CD4-positive, alpha-beta T cell treated with Interleukin-21 for 1 hour (primary cell): ENCODE results near the gene INF2.

Experiments used
- DNase-seq: peaks from one replicate; pipeline ENCODE4 v3.0.0-alpha.2; 2020

The INF2 gene

DNA sequence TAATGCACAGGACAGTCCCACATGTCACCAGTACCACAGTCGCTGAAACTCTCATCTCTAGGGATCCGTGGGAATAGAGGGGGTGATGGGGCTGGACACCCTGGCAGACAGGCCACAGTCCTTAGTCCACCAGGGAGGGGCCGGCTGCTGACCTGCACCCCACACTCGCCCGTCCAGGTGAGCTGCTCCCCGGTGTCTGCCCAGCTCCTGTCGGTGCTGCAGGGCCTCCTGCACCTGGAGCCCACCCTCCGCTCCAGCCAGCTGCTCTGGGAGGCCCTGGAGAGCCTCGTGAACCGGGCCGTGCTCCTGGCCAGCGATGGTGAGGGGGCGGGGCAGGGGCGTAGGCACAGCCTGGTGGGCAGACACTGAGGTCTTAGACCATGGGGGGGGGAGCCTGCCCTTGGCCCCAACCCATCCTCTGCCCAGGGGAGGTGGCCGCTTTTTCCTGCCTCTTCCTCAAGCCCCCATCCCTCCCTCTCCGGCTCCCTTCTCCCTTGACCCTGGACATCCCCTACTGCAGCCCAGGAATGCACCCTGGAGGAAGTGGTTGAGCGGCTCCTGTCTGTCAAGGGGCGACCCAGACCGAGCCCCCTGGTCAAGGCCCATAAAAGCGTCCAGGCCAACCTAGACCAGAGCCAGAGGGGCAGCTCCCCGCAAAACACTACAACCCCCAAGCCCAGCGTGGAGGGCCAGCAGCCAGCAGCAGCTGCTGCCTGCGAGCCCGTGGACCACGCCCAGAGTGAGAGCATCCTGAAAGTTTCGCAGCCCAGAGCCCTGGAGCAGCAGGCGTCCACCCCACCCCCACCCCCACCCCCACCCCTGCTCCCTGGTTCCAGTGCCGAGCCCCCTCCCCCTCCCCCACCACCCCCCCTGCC lies 17.6 kb downstream of the INF2 start:
- no peak for DNase-seq

- DNase-seq, result no peak
These were observed 18.5 kb downstream of the INF2 start for GRCh38 chr14:104707608-104708595.

- DNase-seq, result peak; percentile 72
These were observed 19.3 kb downstream of the INF2 start for GRCh38 chr14:104708606-104709268.

- no peak for DNase-seq
These were observed 20.1 kb downstream of the INF2 start for GRCh38 chr14:104709387-104710039.

DNA sequence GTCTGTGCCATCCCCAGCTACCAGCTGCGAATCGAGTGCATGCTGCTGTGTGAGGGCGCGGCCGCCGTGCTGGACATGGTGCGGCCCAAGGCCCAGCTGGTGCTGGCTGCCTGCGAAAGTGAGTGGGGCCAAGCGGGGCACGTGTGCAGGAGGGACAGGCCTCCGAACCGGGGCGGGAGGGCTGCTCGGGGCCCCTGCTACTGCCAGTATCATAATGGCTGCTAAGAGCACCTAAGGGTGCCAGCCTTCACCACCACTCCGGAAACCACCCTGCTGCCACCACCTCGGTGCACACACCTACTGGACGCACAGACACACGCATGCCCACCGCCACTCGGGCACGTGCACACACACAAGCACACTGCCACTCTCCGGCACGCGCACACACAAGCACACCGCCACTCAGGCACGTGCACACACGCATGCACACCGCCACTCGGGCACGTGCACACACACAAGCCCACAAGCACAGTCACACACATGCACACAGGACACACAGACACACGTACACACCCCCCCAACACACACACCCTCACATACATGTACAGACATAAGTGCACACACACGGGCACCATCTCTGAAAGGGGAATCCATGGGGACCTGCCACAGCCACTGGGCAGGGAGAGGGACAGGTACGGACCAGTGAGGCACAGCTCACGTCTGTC lies 20.8 kb downstream of the INF2 start:
- DNase-seq, result no peak

- no peak for DNase-seq
These were observed 23.7 kb downstream of the INF2 start for GRCh38 chr14:104712881-104713734.

DNA sequence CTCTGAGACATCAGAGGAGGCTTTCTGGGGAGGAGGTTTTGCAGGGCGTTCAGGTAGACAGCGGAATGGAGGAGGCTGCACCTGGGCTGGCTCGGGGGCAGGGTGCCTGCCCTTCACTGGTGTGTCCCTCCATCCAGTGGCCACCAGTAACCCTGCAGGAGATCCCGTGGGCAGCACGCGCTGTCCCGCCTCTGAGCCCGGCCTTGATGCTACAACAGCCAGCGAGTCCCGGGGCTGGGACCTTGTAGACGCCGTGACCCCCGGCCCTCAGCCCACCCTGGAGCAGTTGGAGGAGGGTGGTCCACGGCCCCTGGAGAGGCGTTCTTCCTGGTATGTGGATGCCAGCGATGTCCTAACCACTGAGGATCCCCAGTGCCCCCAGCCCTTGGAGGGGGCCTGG lies 24.6 kb downstream of the INF2 start:
- no peak for DNase-seq

DNA sequence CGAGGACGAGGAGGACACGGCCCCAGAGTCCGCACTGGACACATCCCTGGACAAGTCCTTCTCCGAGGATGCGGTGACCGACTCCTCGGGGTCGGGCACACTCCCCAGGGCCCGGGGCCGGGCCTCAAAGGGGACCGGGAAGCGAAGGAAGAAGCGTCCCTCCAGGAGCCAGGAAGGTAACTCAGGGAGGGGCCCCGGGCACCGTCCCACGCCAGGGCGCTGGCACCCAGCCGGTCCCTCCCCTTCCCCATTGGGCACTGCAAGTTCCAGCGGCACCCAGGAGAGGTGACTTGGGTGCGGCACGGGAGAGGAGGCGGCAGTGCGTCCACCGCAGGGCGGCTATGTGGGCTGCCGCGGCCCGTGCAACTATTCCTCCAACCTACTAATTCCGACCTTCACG lies 25.3 kb downstream of the INF2 start:
- no peak for DNase-seq

GRCh38 chr14:104715416-104715815 lies 26.0 kb downstream of the INF2 start:
- DNase-seq, result no peak

DNA sequence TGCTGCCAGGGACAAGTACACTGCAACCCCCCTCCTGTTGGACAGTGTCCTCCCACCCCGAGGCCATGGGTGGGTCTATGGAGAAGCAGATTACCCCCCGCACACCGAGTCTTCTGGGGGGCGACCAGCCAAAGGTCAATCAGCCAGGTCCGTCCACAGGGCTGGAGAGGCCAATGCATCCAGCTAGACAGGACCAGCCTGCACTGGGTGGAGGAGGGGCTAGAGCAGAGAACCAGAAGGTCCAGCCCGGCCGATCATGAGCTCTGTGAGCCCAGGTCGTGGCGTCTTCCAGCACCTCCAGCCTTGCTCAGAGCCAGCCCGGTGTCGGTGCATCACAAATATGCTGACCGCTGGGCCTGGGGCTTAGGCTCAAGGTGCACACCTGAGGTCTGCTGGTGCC lies 26.5 kb downstream of the INF2 start:
- no peak for DNase-seq

GRCh38 chr14:104717137-104717536 lies 27.7 kb downstream of the INF2 start:
- no peak for DNase-seq

DNA sequence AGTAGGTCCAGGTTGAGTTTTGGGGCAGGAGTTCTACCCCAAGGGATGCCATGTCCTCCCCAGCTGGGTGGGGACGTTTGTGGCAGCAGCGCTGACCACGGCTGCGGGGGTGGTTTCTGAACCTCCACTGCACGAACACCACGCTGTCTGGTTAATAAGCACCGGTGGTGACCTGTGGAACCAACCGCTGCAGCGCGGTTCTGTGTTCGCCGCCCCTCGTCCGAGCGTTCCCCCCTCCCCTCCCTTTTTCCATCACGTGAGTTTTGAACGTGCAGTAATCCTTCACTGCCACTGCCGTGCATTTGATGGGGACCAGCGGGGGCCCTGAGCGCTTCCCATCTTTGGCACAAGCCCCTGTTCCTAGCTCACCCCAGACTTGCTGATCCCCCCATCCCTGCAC lies 28.2 kb downstream of the INF2 start:
- DNase-seq, result no peak

DNA sequence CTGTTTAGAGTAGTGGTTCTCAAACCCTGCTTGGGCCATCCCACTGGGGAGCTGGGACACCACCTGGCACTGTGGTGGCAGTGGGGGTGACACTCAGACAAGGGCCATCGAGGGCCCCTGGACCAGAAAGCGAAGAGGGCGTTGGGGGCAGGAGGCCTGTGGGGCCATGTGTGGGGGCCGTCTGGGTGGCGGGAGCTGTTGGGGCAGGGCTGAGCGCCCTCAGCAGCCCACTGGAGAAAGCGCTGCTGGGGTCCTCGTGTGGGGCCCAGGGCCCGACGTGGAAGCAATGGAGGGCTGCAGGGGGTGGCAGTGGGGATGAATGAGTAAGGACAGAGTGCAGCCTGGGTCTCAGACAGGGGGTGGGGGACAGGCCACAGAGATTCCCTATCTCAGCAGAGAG lies 28.7 kb downstream of the INF2 start:
- no peak for DNase-seq

DNA sequence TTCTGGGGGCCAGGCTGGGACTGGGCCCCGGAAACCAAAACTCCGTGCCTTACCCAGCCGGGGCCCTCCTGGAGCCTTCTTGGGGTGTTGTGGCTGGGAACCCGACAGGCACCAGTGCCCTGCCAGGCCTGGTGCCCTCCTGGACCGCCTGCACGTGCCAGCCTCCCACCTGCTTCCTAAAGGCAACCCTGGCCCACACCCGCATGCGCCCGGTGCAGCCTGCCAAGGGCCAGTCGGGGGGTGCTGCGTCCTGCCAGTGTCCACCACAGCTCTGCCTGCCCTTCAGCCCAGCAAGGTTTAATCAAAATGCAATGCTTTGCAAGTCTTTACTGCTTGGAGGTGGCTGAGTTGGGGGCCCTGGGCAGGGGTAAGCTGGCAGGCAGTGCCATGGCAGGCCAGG lies 29.5 kb downstream of the INF2 start:
- no peak for DNase-seq

DNA sequence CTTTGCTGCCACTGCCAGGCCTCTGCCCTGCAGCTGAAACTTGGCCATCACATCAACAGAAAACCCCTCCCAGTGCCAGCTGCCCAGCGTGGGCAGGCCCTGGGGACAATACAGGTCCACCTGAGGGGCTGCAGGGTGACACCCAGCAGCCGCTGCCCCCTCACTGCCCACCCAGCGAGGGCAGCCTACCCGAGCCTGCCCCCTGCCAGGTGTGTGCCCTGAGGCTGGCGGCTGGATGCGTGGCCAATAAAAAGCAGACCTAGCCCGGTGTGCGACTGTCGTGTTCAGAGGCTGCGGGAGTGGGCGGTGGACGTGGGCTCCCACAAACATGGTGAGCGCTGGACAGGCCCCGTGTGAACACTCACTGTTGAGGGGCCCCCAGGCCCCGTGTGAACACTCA lies 29.9 kb downstream of the INF2 start:
- DNase-seq, result no peak

GRCh38 chr14:104721505-104722431 lies 32.4 kb downstream of the INF2 start:
- no peak for DNase-seq

- DNase-seq, result no peak
These were observed 33.7 kb downstream of the INF2 start for GRCh38 chr14:104722938-104723650.

DNA sequence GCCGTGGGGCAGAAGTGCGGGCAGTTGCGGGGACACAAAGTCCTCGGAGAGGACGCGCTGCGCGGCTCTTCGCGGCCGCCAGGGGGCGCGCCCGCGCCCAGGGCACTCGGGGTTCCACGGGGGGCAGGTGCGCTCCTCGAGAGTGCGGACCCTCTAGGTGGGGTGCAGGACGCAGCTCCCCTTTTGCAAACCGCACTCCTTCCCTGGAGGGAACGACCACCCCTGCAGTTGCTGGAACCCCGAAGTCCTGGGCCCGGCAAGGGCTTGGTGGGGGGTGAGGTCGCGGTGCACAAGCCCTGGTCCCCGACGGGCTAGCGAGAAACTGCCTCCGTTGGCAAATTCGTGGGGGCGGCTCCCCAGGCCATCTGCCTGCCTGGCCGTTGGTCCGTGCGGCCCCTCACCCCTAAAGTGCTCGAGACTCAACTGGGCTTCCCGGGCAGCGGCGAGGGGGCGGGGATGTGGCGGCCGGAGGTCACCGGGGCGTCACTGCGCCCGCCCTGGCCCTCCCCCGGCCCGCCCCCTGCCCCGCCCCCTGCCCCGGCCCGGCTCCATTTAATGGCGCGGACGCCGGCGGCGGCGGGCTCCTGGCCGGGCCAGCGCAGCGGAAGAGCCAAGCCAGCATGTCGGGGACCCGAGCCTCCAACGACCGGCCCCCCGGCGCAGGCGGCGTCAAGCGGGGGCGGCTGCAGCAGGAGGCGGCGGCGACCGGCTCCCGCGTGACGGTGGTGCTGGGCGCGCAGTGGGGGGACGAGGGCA lies 34.4 kb downstream of the INF2 start, which contains the start of gene ADSS1:
Gene ADSS1, plus strand, starts transcription at position 579 of the 756 bp plus-strand sequence. Its CDS starts 42 bp downstream, at position 621.
- DNase-seq, result peak; percentile 60
